ENCODE measurements around the gene FRMD4B. TPM values are rescaled to one million over a fixed set of nuclear protein-coding genes. Genes with fewer than 3 reads are reported as not detected.

FRMD4B gene
- total and polyA plus RNA-seq, 9 donors = 4.2 to 42.0 (median 16.3) TPM

DNA sequence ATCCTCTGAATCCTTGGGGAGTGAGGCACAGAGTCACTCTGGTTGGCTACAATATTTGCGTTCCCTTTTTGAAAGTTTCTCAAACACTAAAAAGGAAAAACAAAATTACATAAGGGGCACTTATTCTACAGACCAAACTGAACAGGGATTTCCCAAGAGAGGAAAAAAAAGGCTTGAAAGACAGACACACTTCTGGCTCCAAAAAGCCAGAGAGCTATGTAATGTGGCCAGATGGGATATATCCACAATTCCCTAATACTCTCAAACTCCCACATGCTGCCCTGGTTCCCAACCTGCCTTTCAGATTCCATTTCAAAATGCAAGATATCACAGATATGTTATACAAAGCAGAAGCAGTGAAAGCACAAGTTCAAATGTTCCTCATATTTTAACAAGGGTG lies 1.6 kb downstream of the FRMD4B start:
- H3K36me3 ChIP-seq = no peaks in the 10 kb centered on the region
- H3K27ac ChIP-seq = no peak overlapping the region
- no peak for DNase-seq
- no peaks in the 10 kb centered on the region for H3K4me1 ChIP-seq (ENCODE audit: insufficient read depth)
- H3K9me3 ChIP-seq = no peaks in the 10 kb centered on the region
- WGBS, 3 donors = 29 to 41% (median 41%) methylated on average over 1 of the region's 1 CpG
- intact Hi-C loops (cut with DNase I) = no loop called here
- no peak overlapping the region for H3K4me3 ChIP-seq
- TF ChIP-seq, protein P1, sequence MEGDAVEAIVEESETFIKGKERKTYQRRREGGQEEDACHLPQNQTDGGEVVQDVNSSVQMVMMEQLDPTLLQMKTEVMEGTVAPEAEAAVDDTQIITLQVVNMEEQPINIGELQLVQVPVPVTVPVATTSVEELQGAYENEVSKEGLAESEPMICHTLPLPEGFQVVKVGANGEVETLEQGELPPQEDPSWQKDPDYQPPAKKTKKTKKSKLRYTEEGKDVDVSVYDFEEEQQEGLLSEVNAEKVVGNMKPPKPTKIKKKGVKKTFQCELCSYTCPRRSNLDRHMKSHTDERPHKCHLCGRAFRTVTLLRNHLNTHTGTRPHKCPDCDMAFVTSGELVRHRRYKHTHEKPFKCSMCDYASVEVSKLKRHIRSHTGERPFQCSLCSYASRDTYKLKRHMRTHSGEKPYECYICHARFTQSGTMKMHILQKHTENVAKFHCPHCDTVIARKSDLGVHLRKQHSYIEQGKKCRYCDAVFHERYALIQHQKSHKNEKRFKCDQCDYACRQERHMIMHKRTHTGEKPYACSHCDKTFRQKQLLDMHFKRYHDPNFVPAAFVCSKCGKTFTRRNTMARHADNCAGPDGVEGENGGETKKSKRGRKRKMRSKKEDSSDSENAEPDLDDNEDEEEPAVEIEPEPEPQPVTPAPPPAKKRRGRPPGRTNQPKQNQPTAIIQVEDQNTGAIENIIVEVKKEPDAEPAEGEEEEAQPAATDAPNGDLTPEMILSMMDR (IDR thresholded peaks at IDR 0.05) = no peak
- TF ChIP-seq EP300 (IDR thresholded peaks at IDR 0.05) (no peak), POLR2A (IDR thresholded peaks at IDR 0.05) (no peak)
- H3K27me3 ChIP-seq = no peaks in the 10 kb centered on the region

DNA sequence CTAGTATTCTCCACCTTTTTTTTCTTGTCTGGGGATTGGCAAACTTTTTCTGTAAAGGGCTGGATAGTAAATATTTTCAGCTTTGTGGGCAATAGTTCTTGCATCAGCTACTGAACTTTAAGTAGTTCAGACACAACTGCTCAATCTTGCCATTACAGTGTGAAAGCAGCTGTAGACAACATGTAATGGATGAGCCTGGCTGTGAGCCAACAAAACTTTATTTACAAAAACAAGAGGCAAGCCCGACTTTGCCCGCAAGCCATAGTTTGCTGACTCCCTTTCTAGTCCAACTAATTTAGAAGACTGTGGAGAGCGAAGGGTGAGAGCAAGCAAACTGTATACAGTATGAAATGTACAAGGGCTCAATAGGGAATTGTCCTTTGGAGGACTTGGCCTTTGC lies 6.2 kb downstream of the FRMD4B start:
- TF ChIP-seq, protein P1 (IDR thresholded peaks at IDR 0.05) = no peak
- TF ChIP-seq POLR2A (IDR thresholded peaks at IDR 0.05) = no peak
- Histone ChIP-seq H3K36me3 (no peaks in the 10 kb centered on the region), H3K4me3 (no peak overlapping the region), H3K9me3 (no peaks in the 10 kb centered on the region), H3K27me3 (no peaks in the 10 kb centered on the region), H3K4me1 (ENCODE audit: insufficient read depth) (no peaks in the 10 kb centered on the region), H3K27ac (no peak overlapping the region)
- WGBS, 3 donors = 44 to 59% (median 48%) methylated on average over 3 of the region's 3 CpGs
- DNase-seq = no peak
- intact Hi-C loops (cut with DNase I) = no loop called here

DNA sequence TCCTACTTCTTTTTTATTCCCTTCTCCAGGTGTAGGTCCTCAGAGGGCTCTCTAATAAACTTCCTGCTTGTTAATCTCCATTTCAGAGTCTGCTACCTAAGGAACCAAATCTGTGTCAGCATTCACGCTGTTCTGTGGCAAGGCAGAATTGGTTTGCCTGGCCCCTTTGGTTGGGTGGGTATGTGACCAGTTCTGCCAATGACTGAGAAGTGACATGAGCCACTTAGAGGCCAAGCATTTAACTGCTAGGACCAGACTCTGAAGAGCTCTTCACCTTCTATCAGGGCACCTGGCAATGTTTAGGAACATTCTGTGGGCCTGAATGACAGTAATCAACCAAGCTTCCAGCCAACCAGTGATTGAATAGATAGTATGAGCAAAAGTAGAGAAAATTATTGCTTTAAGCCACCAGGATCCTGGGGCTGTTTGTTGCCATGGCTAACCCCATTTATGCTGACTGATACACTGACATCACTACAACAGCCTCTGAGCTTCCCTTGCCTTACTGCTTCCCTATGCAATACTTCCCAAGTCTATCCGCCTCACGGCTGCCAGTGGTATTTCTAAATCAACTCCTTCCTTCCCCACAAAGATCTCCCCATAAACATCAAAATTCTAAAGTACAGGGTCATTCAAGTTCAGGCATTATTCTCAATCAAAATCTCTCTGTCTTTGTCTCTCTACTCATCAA lies 7.6 kb downstream of the FRMD4B start:
- no peak overlapping the region for H3K4me3 ChIP-seq
- H3K36me3 ChIP-seq = no peaks in the 10 kb centered on the region
- H3K27me3 ChIP-seq = no peaks in the 10 kb centered on the region
- intact Hi-C loops (cut with DNase I) = no loop called here
- H3K4me1 ChIP-seq (ENCODE audit: insufficient read depth) = no peaks in the 10 kb centered on the region
- no peak for TF ChIP-seq POLR2A (IDR thresholded peaks at IDR 0.05)
- TF ChIP-seq, protein P1 (IDR thresholded peaks at IDR 0.05) = no peak
- no peak for TF ChIP-seq EP300 (IDR thresholded peaks at IDR 0.05)
- H3K9me3 ChIP-seq = no peaks in the 10 kb centered on the region
- no peak overlapping the region for H3K27ac ChIP-seq
- 94 to 97% (median 96%) methylated on average over 3 of the region's 3 CpGs for WGBS, 3 donors
- DNase-seq = no peak

DNA sequence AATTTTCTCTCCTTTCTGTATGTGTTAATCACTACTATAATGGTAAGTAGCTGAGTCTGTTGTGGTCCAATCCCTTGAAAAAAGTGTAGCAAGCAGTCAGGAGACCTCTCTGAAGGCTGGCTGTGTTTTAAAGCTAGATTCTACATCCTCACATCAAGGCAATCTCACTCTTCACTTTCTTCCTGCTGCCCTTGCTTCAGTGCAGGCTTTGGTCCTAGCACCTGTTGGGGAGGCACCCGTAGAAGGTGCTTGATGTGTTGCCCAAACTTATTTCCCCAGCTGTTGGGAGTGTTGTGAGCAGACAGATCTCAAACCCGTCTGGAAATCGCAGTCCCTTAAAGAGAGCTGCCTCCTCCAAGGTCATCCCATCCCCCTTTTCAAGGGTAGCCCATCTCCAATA lies 8.6 kb downstream of the FRMD4B start:
- Histone ChIP-seq H3K36me3 (no peaks in the 10 kb centered on the region), H3K27me3 (no peaks in the 10 kb centered on the region), H3K9me3 (no peaks in the 10 kb centered on the region), H3K27ac (no peak overlapping the region), H3K4me3 (no peak overlapping the region), H3K4me1 (ENCODE audit: insufficient read depth) (no peaks in the 10 kb centered on the region)
- intact Hi-C loops (cut with DNase I) = no loop called here
- TF ChIP-seq, protein P1 (IDR thresholded peaks at IDR 0.05) = no peak
- TF ChIP-seq POLR2A (IDR thresholded peaks at IDR 0.05) (no peak), EP300 (IDR thresholded peaks at IDR 0.05) (no peak)
- no peak for DNase-seq
- 78 to 89% (median 88%) methylated on average over 3 of the region's 3 CpGs for WGBS, 3 donors

Data from ovary (tissue), 9 donors.